Measurements from ENCODE around the gene CDT1. TPM values are rescaled to one million over a fixed set of nuclear protein-coding genes. Genes with fewer than 3 reads are reported as not detected.

The CDT1 gene
- total and polyA plus RNA-seq, 10 of the 15 experiments (the other 5 are each of a cell fraction or from before 2014, with no cell fraction given), result 0.50 to 87.6 (median 8.8) TPM

- ATAC-seq (no peak), FAIRE-seq (no peak), DNase-seq (ENCODE audit: low read depth, low spot score) (no peak)
- Histone ChIP-seq H3K27me3 (replicated peaks in 1 of 2; ENCODE audit: control insufficient read depth in 2 of 2, insufficient read depth in 2 of 2, low read length in 1 of 2) (no peaks in the 10 kb centered on the region), H3K4me2 (ENCODE audit: control insufficient read depth, insufficient read depth) (no peak overlapping the region), H3K9me3 (replicated peaks; ENCODE audit: control insufficient read depth, insufficient read depth, low read length) (no peaks in the 10 kb centered on the region), H3K36me3 (ENCODE audit: control insufficient read depth in 2 of 2, insufficient read depth in 2 of 2, low read length in 1 of 2) (peaks cover 0 to 6% of the 10 kb centered on the region in 2 experiments; a peak in 3 of 4 replicates), H4K20me1 (ENCODE audit: control insufficient read depth, insufficient read depth) (no peaks in the 10 kb centered on the region; the same call in none of the 2 replicates), H3K27ac (ENCODE audit: control insufficient read depth, insufficient read depth) (no peak overlapping the region), H3K4me3 (no peak overlapping the region), H2AFZ (ENCODE audit: control insufficient read depth, low read depth, low read length) (no peak overlapping the region), H3K79me2 (ENCODE audit: control insufficient read depth, insufficient read depth, low read length) (peaks cover 8% of the 10 kb centered on the region), H3K4me1 (ENCODE audit: control insufficient read depth, insufficient read depth, low read length) (no peaks in the 10 kb centered on the region), H3K9ac (ENCODE audit: control insufficient read depth, insufficient read depth, low read length) (no peak overlapping the region)
- WGBS (ENCODE audit: insufficient coverage, insufficient replicate concordance, low lambda C conversion rate, missing lambda C conversion rate), result 87% methylated on average over 11 of the region's 11 CpGs
- CTCF ChIA-PET, result interaction anchor here (0.5 to 1.5 kb wide), 2 partner anchors 14 to 395 kb away, joined by 3 read pairs; no protein-coding TSS in a partner anchor
- no peak for TF ChIP-seq CEBPB (IDR thresholded peaks at IDR 0.05; ENCODE audit: borderline replicate concordance in 1 of 2, low read depth in 2 of 2, low read length in 2 of 2)
- TF ChIP-seq NFIC (IDR thresholded peaks at IDR 0.05; ENCODE audit: low read depth, low read length), result no peak
- TF ChIP-seq POLR2A (IDR thresholded peaks at IDR 0.05; ENCODE audit: low read depth, low read length), result peak; percentile 52; the same call in 1 of the 2 replicates
- no peak for TF ChIP-seq BRCA1 (IDR thresholded peaks at IDR 0.05; ENCODE audit: low read depth, low read length)
- no peak for TF ChIP-seq FOXK2 (IDR thresholded peaks at IDR 0.05)
- no peak for TF ChIP-seq MEF2A (IDR thresholded peaks at IDR 0.05; ENCODE audit: insufficient read depth, low read depth, low read length)
- no peak for TF ChIP-seq NR2F1 (conservative IDR thresholded peaks at IDR 0.05)
- POLR2A ChIA-PET, result no interaction called here
- BruUV-seq (replicated peaks), result no TSS peak
- SMC1A ChIA-PET (ENCODE audit: uncharacterized antibody, unreplicated experiment), result no interaction called here
- RAD21 ChIA-PET (ENCODE audit: unreplicated experiment), result no interaction called here
- in situ Hi-C loops (cut with MboI) (no loop called here), intact Hi-C loops (cut with micrococcal nuclease; ENCODE audit: unreplicated experiment) (no loop called here)
Observed at GRCh38 chr16:88761143-88761534, 42.5 kb upstream of the CDT1 start.

GRCh38 chr16:88761830-88762229 lies 41.8 kb upstream of the CDT1 start:
- Histone ChIP-seq H3K4me1 (ENCODE audit: control insufficient read depth, insufficient read depth, low read length) (no peaks in the 10 kb centered on the region; the same call in 1 of the 2 replicates), H3K9me3 (replicated peaks; ENCODE audit: control insufficient read depth, insufficient read depth, low read length) (no peaks in the 10 kb centered on the region), H4K20me1 (ENCODE audit: control insufficient read depth, insufficient read depth) (no peaks in the 10 kb centered on the region; the same call in none of the 2 replicates), H2AFZ (ENCODE audit: control insufficient read depth, low read depth, low read length) (no peak overlapping the region), H3K27ac (ENCODE audit: control insufficient read depth, insufficient read depth) (no peak overlapping the region), H3K27me3 (replicated peaks in 1 of 2; ENCODE audit: control insufficient read depth in 2 of 2, insufficient read depth in 2 of 2, low read length in 1 of 2) (no peaks in the 10 kb centered on the region), H3K4me3 (no peak overlapping the region), H3K36me3 (ENCODE audit: control insufficient read depth in 2 of 2, insufficient read depth in 2 of 2, low read length in 1 of 2) (peaks cover 3 to 6% of the 10 kb centered on the region in 2 experiments; a peak in 3 of 4 replicates), H3K9ac (ENCODE audit: control insufficient read depth, insufficient read depth, low read length) (no peak overlapping the region), H3K79me2 (ENCODE audit: control insufficient read depth, insufficient read depth, low read length) (peaks cover 13% of the 10 kb centered on the region), H3K4me2 (ENCODE audit: control insufficient read depth, insufficient read depth) (no peak overlapping the region)
- ChIA-PET CTCF (interaction anchor here (0.5 to 1.5 kb wide), 4 partner anchors 14 to 394 kb away, joined by 3 to 4 read pairs (median 3); no protein-coding TSS in a partner anchor), SMC1A (ENCODE audit: uncharacterized antibody, unreplicated experiment) (no interaction called here), RAD21 (ENCODE audit: unreplicated experiment) (no interaction called here), POLR2A (no interaction called here)
- in situ Hi-C loops (cut with MboI), result no loop called here
- TF ChIP-seq RBBP5 (conservative IDR thresholded peaks at IDR 0.05), result no peak
- no peak for TF ChIP-seq STAT1 (conservative IDR thresholded peaks at IDR 0.05)
- no peak for TF ChIP-seq NFYB (IDR thresholded peaks at IDR 0.05; ENCODE audit: insufficient read depth, low read depth, low read length)
- no peak for TF ChIP-seq SKIL (IDR thresholded peaks at IDR 0.05; ENCODE audit: low read depth, poor library complexity, severe bottlenecking)
- no peak for TF ChIP-seq RELB (IDR thresholded peaks at IDR 0.05; ENCODE audit: low read depth)
- TF ChIP-seq SIN3A (IDR thresholded peaks at IDR 0.05; ENCODE audit: low read depth, low read length), result no peak
- no peak for TF ChIP-seq SUZ12 (IDR thresholded peaks at IDR 0.05; ENCODE audit: unreplicated experiment)
- TF ChIP-seq GABPA (IDR thresholded peaks at IDR 0.05; ENCODE audit: low read depth), result no peak
- TF ChIP-seq NRF1 (conservative IDR thresholded peaks at IDR 0.05; ENCODE audit: low read depth, low read length), result no peak
- 94% methylated on average over 10 of the region's 10 CpGs for WGBS (ENCODE audit: insufficient coverage, insufficient replicate concordance, low lambda C conversion rate, missing lambda C conversion rate)
- intact Hi-C loops (cut with micrococcal nuclease; ENCODE audit: unreplicated experiment), result no loop called here
- DNase-seq (ENCODE audit: low read depth, low spot score) (no peak), FAIRE-seq (no peak), ATAC-seq (no peak)
- BruUV-seq (replicated peaks), result no TSS peak
